Smooth muscle cell (in vitro differentiated cells): Measurements from ENCODE around the gene ESYT3. TPM values are rescaled to one million over a fixed set of nuclear protein-coding genes. Genes with fewer than 3 reads are reported as not detected.
"Not testable (repeated sequence)": the region's sequence is repeated elsewhere in the genome, so short reads cannot be mapped to it uniquely, and the experiment has no call there.

ENCODE experiments used
- DNase-seq: peaks from one replicate; lab custom pipeline; 2025; ENCODE audit not compliant: unreplicated experiment; lab: John Stamatoyannopoulos, UW
- H2AFZ ChIP-seq: fragments of 200-600 bp; sonication (generic); 2 replicates; pipeline ENCODE4 v1.6.0; 2016; ENCODE audit warnings: antibody characterized with exemption, low read depth, mild to moderate bottlenecking
- H3F3A ChIP-seq: fragments of 200-600 bp; sonication (generic); 2 replicates; pipeline ENCODE4 v1.6.0; 2017; ENCODE audit warnings: antibody characterized with exemption, low read depth
- H3K27ac ChIP-seq: fragments of 200-600 bp; sonication (generic); 2 replicates; pipeline ENCODE4 v1.5.1; 2016; ENCODE audit warnings: low read depth, mild to moderate bottlenecking
- H3K27me3 ChIP-seq: fragments of 200-600 bp; sonication (generic); 2 replicates; pipeline ENCODE4 v1.6.1; 2016; ENCODE audit warnings: low read depth, mild to moderate bottlenecking
- H3K36me3 ChIP-seq: fragments of 200-600 bp; sonication (generic); 2 replicates; pipeline ENCODE4 v1.5.1; 2016; ENCODE audit warnings: low read depth
- H3K4me1 ChIP-seq: fragments of 200-600 bp; sonication (generic); 2 replicates; pipeline ENCODE4 v1.5.1; 2016; ENCODE audit warnings: low read depth
- H3K4me2 ChIP-seq: fragments of 200-600 bp; sonication (generic); 2 replicates; pipeline ENCODE4 v1.6.0; 2016; ENCODE audit warnings: mild to moderate bottlenecking
- H3K4me3 ChIP-seq: fragments of 200-600 bp; sonication (generic); 2 replicates; pipeline ENCODE4 v1.5.1; 2016; ENCODE audit warnings: mild to moderate bottlenecking
- H3K79me2 ChIP-seq: fragments of 200-600 bp; sonication (generic); 2 replicates; pipeline ENCODE4 v1.6.0; 2016; ENCODE audit warnings: low read depth, mild to moderate bottlenecking
- H3K9ac ChIP-seq: fragments of 200-600 bp; sonication (generic); 2 replicates; pipeline ENCODE4 v1.6.0; 2016; ENCODE audit warnings: low read depth
- H3K9me3 ChIP-seq: fragments of 200-600 bp; sonication (generic); replicated peaks from 2 replicates; pipeline ENCODE4 v1.5.1; 2016; ENCODE audit warnings: low read depth
- H4K20me1 ChIP-seq: fragments of 200-600 bp; sonication (generic); 2 replicates; pipeline ENCODE4 v1.6.0; 2016; ENCODE audit warnings: low read depth
- CTCF ChIP-seq: fragments of 200-600 bp; sonication (generic); IDR thresholded peaks from 2 replicates; pipeline ENCODE4 v1.5.1; 2017; ENCODE audit warnings: borderline replicate concordance, mild to moderate bottlenecking, antibody characterized with exemption; ENCODE audit not compliant: insufficient read depth, poor library complexity, severe bottlenecking
- WGBS: methylation state at CpG from one replicate; pipeline ENCODE4 v1.1.7; 2016; ENCODE audit warnings: low lambda C conversion rate; 5-methylcytosine and 5-hydroxymethylcytosine counted together
- polyA plus RNA-seq: library from polyadenylated mRNA; unstranded; fragments of >200 nt; fragmentation: Nextera tagmentation; extraction: Ambion mirVana; gene quantifications from 2 replicates; pipeline ENCODE4 v1.2.1, GENCODE V29; 2016
- total RNA-seq: library from RNA; depleted of rRNA; stranded (reverse); fragments of >200 nt; gene quantifications from 2 replicates; pipeline ENCODE4 v1.2.3, GENCODE V29; 2014

The ESYT3 gene
- total and polyA plus RNA-seq, 2 experiments from 2014 or later: 1.2 to 5.5 TPM

GRCh38 chr3:138407236-138407907 is 27.0 kb upstream of the ESYT3 start:
- Histone ChIP-seq H3K79me2 (no peaks in the 10 kb centered on the region), H3K9ac (no peak overlapping the region), H3K4me1 (no peaks in the 10 kb centered on the region), H3K36me3 (no peaks in the 10 kb centered on the region), H3K4me2 (no peak overlapping the region), H3K9me3 (no peaks in the 10 kb centered on the region), H3K27me3 (no peaks in the 10 kb centered on the region), H3K4me3 (no peak overlapping the region), H2AFZ (no peak overlapping the region), H3K27ac (no peak overlapping the region), H3F3A (no peaks in the 10 kb centered on the region), H4K20me1 (no peaks in the 10 kb centered on the region)
- no peak for DNase-seq
- TF ChIP-seq CTCF: no peak
- 75% methylated on average over 3 of the region's 3 CpGs for WGBS

GRCh38 chr3:138408751-138409570 is 25.5 kb upstream of the ESYT3 start:
- no peaks in the 10 kb centered on the region for H3K36me3 ChIP-seq
- H3K4me2 ChIP-seq: no peak overlapping the region
- H3K4me1 ChIP-seq: no peaks in the 10 kb centered on the region
- TF ChIP-seq CTCF: no peak
- no peaks in the 10 kb centered on the region for H3K9me3 ChIP-seq
- H4K20me1 ChIP-seq: no peaks in the 10 kb centered on the region
- no peak overlapping the region for H2AFZ ChIP-seq
- H3K9ac ChIP-seq: no peak overlapping the region
- 47% methylated on average over 7 of the region's 7 CpGs for WGBS
- no peak for DNase-seq
- no peaks in the 10 kb centered on the region for H3K27me3 ChIP-seq
- H3F3A ChIP-seq: no peaks in the 10 kb centered on the region
- no peak overlapping the region for H3K27ac ChIP-seq
- no peaks in the 10 kb centered on the region for H3K79me2 ChIP-seq
- no peak overlapping the region for H3K4me3 ChIP-seq

- H3K79me2 ChIP-seq: no peaks in the 10 kb centered on the region
- H3K9me3 ChIP-seq: no peaks in the 10 kb centered on the region
- DNase-seq: peak; percentile 8
- no peak for TF ChIP-seq CTCF
- H2AFZ ChIP-seq: peak overlapping the region; percentile 54
- 70% methylated on average over 9 of the region's 9 CpGs for WGBS
- H3K4me2 ChIP-seq: peak overlapping the region; percentile 37
- H3F3A ChIP-seq: no peaks in the 10 kb centered on the region
- no peak overlapping the region for H3K4me3 ChIP-seq
- peak overlapping the region; percentile 46 for H3K27ac ChIP-seq
- no peaks in the 10 kb centered on the region for H3K27me3 ChIP-seq
- H3K4me1 ChIP-seq: no peaks in the 10 kb centered on the region
- H3K9ac ChIP-seq: no peak overlapping the region
- H3K36me3 ChIP-seq: no peaks in the 10 kb centered on the region
- no peaks in the 10 kb centered on the region for H4K20me1 ChIP-seq
Observed at GRCh38 chr3:138412821-138413551, 21.4 kb upstream of the ESYT3 start.

- not testable (repeated sequence) for H3K9ac ChIP-seq, H3K4me3 ChIP-seq, H3K36me3 ChIP-seq, H3K27me3 ChIP-seq, H3K4me1 ChIP-seq, H3K4me2 ChIP-seq, H4K20me1 ChIP-seq, DNase-seq, H3K9me3 ChIP-seq, H3K79me2 ChIP-seq, H2AFZ ChIP-seq, H3F3A ChIP-seq, H3K27ac ChIP-seq
- WGBS: 89% methylated on average over 4 of the region's 4 CpGs
Observed at GRCh38 chr3:138416236-138416635, 18.2 kb upstream of the ESYT3 start.
